ENCODE measurements around the gene CHEK1. TPM values are rescaled to one million over a fixed set of nuclear protein-coding genes. Genes with fewer than 3 reads are reported as not detected.
"Not testable (repeated sequence)": the region's sequence is repeated elsewhere in the genome, so short reads cannot be mapped to it uniquely, and the experiment has no call there.

The CHEK1 gene
- total RNA-seq, 2 experiments from 2014 or later = 79.0 to 82.6 TPM

DNA sequence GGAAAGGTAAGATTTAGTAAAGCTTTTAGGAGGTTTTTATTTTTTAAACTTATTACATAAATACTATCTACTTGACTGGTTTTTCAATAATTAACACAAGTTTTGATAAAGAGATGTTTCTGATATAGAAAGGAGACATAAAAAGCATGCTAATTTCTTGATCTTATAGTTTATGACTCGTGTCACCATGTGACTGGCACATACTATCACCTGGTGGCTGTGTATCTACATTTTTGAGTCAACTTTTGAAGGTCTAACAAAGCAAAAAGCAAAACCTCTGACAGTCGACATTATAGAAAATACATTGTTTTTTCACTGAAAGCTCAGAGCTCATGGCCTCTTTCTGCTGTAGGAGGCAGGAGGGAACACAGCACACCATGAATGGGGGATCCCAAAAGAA lies 54.9 kb downstream of the CHEK1 start:
- Mint-ChIP-seq H3K4me1 (peaks cover 1% of the 10 kb centered on the region), H3K36me3 (ENCODE audit: low read depth) (peaks cover 37% of the 10 kb centered on the region), H3K4me3 (no peak overlapping the region), H3K27me3 (no peaks in the 10 kb centered on the region), H3K27ac (no peak overlapping the region), H3K9me3 (no peaks in the 10 kb centered on the region)
- ChIA-PET CTCF (interaction anchor here (0.8 to 1.3 kb wide), 5 partner anchors 8 to 55 kb away, joined by 3 to 7 read pairs (median 3); partner anchors contain the start of gene CHEK1), POLR2A (interaction anchor here (0.9 to 1.1 kb wide), 2 partner anchors 10 to 110 kb away, joined by 3 read pairs; partner anchors contain the start of gene EI24)
- DNase-seq = no peak

DNA sequence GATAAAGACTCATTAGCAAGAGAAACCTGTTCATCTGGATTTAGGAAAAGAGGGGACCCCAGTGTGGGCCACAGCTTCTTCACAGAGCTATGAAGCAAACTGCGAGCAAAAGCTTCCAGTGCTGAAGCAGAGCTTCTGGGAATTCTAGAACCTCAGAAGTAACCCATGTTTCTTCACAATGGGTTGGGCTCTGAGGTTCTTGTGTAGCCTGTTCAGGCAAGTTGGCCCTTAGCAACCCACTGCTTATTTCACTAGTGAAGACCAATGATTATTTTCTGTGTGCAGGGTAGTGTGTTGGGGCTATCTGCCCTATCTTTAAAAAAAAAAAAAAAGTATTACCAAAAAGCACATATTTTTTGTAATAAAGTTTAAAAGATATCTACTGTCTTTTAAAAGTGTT lies 55.8 kb downstream of the CHEK1 start, which contains the start of gene ACRV1:
Gene ACRV1 (minus strand): TSS at position 101 of the 400 bp plus-strand sequence. CDS start 67 bp downstream, at position 34.
- no peak within 1 kb of the TSS for H3K4me3 Mint-ChIP-seq
- H3K9me3 Mint-ChIP-seq = no peaks in the 10 kb centered on the region
- no peaks in the 10 kb centered on the region for H3K27me3 Mint-ChIP-seq
- peaks cover 1% of the 10 kb centered on the region for H3K4me1 Mint-ChIP-seq
- ChIA-PET POLR2A (no interaction called here), CTCF (interaction anchor here (0.8 to 1.3 kb wide), 3 partner anchors 9 to 24 kb away, joined by 3 to 7 read pairs (median 3); no protein-coding TSS in a partner anchor)
- no peak for DNase-seq
- H3K36me3 Mint-ChIP-seq (ENCODE audit: low read depth) = peaks cover 41% of the 10 kb centered on the region
- H3K27ac Mint-ChIP-seq = no peak within 1 kb of the TSS

DNA sequence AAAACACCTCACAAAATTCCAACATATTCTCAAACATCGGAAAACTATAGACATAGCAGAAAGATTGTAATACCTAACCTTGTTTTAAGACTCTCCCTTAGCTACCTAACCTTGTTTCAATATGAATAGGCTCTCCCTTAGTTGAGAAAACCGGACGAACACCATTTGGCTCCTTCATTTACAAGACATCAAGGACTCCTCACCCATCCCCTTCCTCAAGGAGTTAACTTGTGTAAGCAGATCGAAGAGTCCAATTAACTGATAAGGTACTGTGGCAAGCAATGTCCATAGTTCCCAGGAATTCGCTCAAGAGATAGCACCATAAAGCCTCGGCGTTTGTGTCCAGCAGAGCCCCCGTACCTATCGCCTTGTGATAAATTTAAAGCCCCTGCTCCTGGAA lies 60.3 kb downstream of the CHEK1 start:
- Mint-ChIP-seq H3K27me3 (no peaks in the 10 kb centered on the region), H3K4me3 (no peak overlapping the region), H3K4me1 (peaks cover 1% of the 10 kb centered on the region), H3K9me3 (no peaks in the 10 kb centered on the region), H3K36me3 (ENCODE audit: low read depth) (peaks cover 14% of the 10 kb centered on the region), H3K27ac (no peak overlapping the region)
- CTCF ChIA-PET = no interaction called here
- DNase-seq = no peak
- POLR2A ChIA-PET = no interaction called here

DNA sequence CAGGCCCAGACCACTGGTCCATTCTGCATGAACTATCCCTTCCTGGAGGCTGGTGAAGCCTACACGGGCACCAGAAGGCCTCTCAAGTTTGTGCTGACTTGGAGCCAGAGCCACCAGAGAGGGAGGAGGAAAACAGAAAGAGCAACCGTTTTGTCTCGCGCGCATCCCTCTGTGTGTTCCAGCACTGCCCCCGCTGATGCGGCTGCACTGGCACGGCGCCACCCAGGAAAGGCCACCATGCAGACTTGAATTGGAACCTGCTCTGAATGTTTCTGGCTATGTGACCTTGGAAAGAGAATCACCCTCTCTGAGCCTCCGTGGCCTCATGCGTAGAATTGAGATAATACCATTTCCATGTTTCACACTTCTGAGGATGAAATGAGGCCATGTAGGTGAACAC lies 63.1 kb downstream of the CHEK1 start:
- no peak overlapping the region for H3K4me3 Mint-ChIP-seq
- H3K27ac Mint-ChIP-seq = no peak overlapping the region
- CTCF ChIA-PET = no interaction called here
- H3K4me1 Mint-ChIP-seq = no peaks in the 10 kb centered on the region
- no peak for DNase-seq
- H3K36me3 Mint-ChIP-seq (ENCODE audit: low read depth) = peaks cover 11% of the 10 kb centered on the region
- H3K27me3 Mint-ChIP-seq = no peaks in the 10 kb centered on the region
- POLR2A ChIA-PET = no interaction called here
- no peaks in the 10 kb centered on the region for H3K9me3 Mint-ChIP-seq

DNA sequence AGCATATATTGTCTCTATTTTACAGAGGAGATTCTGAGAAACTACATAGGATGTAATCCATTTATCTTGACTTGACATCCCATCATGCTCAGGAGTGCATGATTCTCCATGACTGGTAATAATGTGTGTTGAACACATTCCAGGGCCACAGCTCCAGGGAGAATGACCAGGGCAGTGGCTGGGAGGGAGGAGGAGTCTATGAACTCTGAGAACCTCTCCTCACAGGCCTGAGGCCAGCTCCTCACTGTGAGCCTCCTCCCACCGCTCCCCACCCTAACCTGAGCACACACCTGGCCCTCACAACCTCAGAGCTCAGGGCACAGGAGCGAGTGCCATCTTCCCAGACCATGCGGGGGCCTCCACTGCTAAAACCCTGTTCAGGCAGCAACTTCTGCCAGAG lies 63.7 kb downstream of the CHEK1 start:
- DNase-seq = no peak
- ChIA-PET POLR2A (no interaction called here), CTCF (interaction anchor here (2.4 kb wide), 1 partner anchor 9 kb away, joined by 7 read pairs; no protein-coding TSS in a partner anchor)
- Mint-ChIP-seq H3K36me3 (ENCODE audit: low read depth) (peaks cover 11% of the 10 kb centered on the region), H3K9me3 (no peaks in the 10 kb centered on the region), H3K27ac (no peak overlapping the region), H3K4me1 (no peaks in the 10 kb centered on the region), H3K27me3 (no peaks in the 10 kb centered on the region), H3K4me3 (no peak overlapping the region)

DNA sequence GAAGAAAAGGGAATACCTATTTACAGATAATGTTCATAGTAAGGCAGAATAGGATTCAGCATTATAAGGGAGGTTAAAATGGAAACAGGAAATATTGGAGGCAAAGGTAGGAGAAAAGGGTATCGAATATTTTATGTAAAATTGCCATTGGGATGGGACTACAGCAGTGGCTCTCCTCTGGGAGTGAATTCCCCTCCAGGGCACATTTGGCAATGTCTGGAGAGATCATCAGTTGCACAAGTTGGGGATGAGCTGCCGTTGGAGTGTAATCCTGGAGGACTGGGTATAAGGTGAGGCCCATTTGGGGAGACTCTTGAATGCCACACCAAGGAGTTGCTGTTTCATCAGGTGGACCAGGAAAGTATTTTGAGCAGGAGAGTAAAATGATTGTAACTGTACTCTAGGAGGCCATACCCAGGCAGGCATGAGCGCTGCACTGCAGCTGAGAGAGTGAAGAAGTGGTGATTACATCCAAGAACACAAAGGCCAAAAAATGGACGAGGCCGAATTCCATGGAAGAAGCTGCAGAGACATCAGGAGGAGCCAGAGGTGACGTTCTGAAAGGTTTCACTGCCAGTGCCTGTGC lies 64.4 kb downstream of the CHEK1 start:
- H3K4me3 Mint-ChIP-seq = no peak overlapping the region
- no peaks in the 10 kb centered on the region for H3K27me3 Mint-ChIP-seq
- H3K27ac Mint-ChIP-seq = no peak overlapping the region
- no peaks in the 10 kb centered on the region for H3K9me3 Mint-ChIP-seq
- DNase-seq = no peak
- no peaks in the 10 kb centered on the region for H3K4me1 Mint-ChIP-seq
- CTCF ChIA-PET = interaction anchor here (2.4 kb wide), 1 partner anchor 9 kb away, joined by 7 read pairs; no protein-coding TSS in a partner anchor
- H3K36me3 Mint-ChIP-seq (ENCODE audit: low read depth) = peaks cover 9% of the 10 kb centered on the region
- POLR2A ChIA-PET = no interaction called here

DNA sequence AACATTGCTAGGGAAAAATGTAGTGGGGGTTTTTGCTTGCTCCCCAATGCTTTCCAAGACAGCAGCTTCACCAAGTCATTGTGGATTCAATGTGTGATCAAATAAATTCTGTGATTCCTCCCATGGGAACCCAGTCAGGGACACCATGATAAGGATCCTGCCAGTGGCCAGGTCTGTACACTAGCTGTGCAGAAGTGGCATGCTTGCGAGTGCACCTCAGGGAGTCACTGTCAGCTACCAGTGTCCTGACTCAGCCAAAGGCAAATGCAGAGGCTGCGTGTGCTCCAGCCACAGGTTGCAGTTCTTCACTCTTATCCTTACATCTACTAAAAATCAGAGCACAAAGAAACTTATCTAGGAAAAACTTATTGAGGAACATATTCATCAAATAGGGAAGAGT lies 65.0 kb downstream of the CHEK1 start:
- ChIA-PET CTCF (interaction anchor here (2.4 kb wide), 1 partner anchor 10 kb away, joined by 7 read pairs; no protein-coding TSS in a partner anchor), POLR2A (no interaction called here)
- no peaks in the 10 kb centered on the region for H3K4me1 Mint-ChIP-seq
- H3K27me3 Mint-ChIP-seq = no peaks in the 10 kb centered on the region
- peaks cover 7% of the 10 kb centered on the region for H3K36me3 Mint-ChIP-seq (ENCODE audit: low read depth)
- H3K27ac Mint-ChIP-seq = no peak overlapping the region
- no peak overlapping the region for H3K4me3 Mint-ChIP-seq
- no peak for DNase-seq
- H3K9me3 Mint-ChIP-seq = no peaks in the 10 kb centered on the region

DNA sequence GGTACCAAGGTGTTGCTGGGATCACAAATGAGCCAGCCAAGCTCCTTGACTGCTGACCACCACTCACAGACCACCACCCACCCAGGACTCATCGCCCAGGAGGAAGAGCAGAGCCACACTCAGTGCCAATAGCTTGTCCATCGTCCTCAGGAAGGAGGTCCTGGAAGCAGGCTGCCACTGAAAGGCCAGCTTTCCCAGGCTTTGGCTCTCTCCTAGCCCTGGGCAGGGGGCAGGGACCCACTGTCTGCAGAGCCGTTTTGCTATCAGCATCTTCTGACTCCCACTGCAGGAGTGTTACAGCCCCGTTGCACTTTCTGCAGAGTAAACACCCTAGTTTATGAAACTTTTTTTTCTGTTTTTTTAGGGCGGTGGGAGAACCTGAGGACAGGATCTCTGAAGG lies 67.9 kb downstream of the CHEK1 start:
- Mint-ChIP-seq H3K27me3 (no peaks in the 10 kb centered on the region), H3K27ac (no peak overlapping the region), H3K4me3 (no peak overlapping the region), H3K36me3 (ENCODE audit: low read depth) (no peaks in the 10 kb centered on the region), H3K9me3 (no peaks in the 10 kb centered on the region), H3K4me1 (no peaks in the 10 kb centered on the region)
- CTCF ChIA-PET = no interaction called here
- POLR2A ChIA-PET = no interaction called here
- DNase-seq = no peak

DNA sequence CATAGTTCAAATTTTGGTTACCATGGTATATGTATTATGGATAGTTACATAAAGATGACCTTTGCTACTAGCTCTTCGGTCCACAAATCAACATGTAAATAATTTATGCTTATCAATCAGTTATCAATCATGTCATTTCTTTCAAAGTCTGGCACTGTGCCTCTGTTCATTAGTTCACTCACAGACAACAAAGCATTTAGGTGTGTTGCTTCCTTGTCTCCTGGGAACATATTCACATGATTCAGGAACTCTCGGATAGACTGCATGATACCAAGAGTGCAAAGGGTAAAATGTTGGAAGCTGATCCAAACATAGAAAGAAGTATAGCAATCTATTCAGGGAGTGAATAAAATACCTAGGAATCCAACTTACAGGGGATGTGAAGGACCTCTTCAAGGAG lies 70.0 kb downstream of the CHEK1 start:
- ChIA-PET POLR2A (no interaction called here), CTCF (interaction anchor here (0.6 kb wide), 1 partner anchor 278 kb away, joined by 4 read pairs; no protein-coding TSS in a partner anchor)
- Mint-ChIP-seq H3K36me3 (ENCODE audit: low read depth) (no peaks in the 10 kb centered on the region), H3K4me3 (no peak overlapping the region), H3K4me1 (no peaks in the 10 kb centered on the region), H3K9me3 (no peaks in the 10 kb centered on the region), H3K27ac (no peak overlapping the region), H3K27me3 (no peaks in the 10 kb centered on the region)
- no peak for DNase-seq

DNA sequence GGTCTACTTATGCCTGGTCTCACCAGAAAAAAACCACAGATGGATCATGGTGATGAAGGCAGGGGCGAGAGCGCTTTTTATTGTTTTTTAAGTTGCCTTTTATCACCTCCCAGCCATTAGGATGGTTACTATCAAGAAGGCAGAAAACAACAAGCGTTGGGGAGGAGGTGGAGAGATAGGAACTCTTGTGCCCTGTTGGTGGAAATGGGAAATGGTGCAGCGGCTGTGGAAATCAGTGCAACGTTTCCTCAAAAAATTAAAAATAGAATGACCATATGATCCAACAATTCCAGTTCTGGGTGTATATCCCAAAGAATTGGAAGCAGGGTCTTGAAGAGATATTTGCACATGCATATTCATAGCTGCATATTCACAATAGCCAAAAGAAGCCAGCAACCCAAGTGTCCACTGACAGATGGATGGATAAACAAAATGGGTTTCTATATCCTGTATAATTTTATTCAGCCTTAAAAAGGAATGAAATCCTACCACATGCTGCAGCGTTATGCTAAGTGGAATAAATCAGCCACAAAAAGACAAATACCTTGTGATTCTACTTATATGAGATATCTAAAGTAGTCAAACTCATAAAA lies 76.2 kb downstream of the CHEK1 start:
- ChIA-PET POLR2A (no interaction called here), CTCF (no interaction called here)
- H3K4me1 Mint-ChIP-seq = no peaks in the 10 kb centered on the region
- no peak overlapping the region for H3K27ac Mint-ChIP-seq
- no peaks in the 10 kb centered on the region for H3K9me3 Mint-ChIP-seq
- H3K36me3 Mint-ChIP-seq (ENCODE audit: low read depth) = no peaks in the 10 kb centered on the region
- peaks cover 9% of the 10 kb centered on the region for H3K27me3 Mint-ChIP-seq
- no peak for DNase-seq
- no peak overlapping the region for H3K4me3 Mint-ChIP-seq

DNA sequence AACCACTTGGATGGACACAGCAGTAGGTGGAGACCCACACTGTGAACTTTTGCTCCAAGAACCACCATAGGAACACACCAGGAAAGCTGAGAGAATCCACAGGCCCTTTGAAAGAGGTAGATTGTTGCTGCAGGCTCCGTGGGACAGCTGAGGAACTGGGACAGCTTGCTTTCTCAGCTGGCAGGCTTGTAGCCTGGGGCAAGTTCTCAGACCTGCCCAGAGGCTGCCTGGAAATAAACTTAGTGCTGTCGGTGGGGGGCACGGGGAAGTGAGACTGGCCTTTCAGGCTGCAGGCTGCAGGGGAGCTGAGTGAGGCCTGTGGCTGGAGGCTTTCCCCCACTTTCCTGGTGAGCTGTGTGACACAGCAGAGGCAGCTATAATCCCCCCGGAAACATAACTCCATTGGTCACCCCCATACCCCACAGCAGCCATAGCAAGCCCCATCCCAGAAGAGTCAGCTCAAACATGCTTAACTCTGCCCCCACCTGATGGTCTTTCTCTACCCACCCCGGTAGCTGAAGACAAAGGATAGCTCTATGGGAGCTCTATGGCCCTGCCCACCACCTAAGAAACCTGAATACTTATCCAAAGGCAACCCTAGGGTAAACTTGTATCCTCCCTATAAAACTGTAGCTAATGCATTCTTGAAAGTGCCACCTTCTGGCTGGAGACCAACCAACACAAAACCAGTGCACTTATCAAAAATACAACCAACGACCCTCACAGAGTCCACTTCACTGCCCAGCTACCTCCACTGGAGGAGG lies 77.1 kb downstream of the CHEK1 start:
- Mint-ChIP-seq H3K4me3 (no peak overlapping the region), H3K36me3 (ENCODE audit: low read depth) (no peaks in the 10 kb centered on the region), H3K9me3 (no peaks in the 10 kb centered on the region), H3K4me1 (no peaks in the 10 kb centered on the region), H3K27ac (no peak overlapping the region), H3K27me3 (peaks cover 14% of the 10 kb centered on the region)
- DNase-seq = no peak
- ChIA-PET CTCF (interaction anchor here (0.5 kb wide), 1 partner anchor 217 kb away, joined by 3 read pairs; no protein-coding TSS in a partner anchor), POLR2A (no interaction called here)

DNA sequence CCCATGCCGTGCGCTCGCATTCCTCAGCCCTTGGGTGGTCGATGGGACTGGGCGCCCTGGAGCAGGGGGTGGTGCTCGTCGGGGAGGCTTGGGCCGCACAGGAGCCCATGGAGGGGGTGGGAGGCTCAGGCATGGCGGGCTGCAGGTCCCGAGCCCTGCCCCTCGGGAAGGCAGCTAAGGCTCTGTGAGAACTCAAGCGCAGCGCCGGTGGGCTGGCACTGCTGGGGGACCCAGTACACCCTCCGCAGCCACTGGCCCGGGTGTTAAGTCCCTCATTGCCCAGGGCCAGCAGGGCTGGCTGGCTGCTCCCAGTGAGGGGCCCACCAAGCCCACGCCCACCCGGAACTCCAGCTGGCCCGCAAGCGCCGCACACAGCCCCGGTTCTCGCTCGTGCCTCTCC lies 79.7 kb downstream of the CHEK1 start:
- H3K36me3 Mint-ChIP-seq (ENCODE audit: low read depth); DNase-seq; POLR2A ChIA-PET; H3K27ac Mint-ChIP-seq; H3K4me3 Mint-ChIP-seq; CTCF ChIA-PET; H3K9me3 Mint-ChIP-seq; H3K4me1 Mint-ChIP-seq: not testable (repeated sequence)
- peaks cover 33% of the 10 kb centered on the region for H3K27me3 Mint-ChIP-seq

DNA sequence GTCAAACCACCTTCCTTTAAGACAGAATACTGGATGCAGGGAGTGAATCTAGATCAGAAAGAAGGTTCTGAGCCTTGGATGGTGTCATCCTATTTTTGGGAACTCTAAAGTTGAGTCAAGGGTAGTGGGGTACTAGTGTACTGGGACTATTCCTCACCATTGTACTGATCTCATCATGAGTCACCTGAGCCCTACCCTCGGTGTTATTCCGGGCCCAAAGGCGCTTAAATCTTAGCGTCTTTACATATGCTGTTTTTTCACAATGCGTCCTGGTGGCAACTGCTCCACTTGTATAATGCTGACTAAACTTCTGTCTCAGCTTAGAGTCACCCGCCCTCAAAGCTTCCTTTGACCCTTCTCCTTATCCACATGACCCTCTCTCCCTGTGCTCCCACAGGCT lies 95.8 kb downstream of the CHEK1 start:
- no peaks in the 10 kb centered on the region for H3K9me3 Mint-ChIP-seq
- POLR2A ChIA-PET = no interaction called here
- peaks cover 14% of the 10 kb centered on the region for H3K27me3 Mint-ChIP-seq
- H3K27ac Mint-ChIP-seq = no peak overlapping the region
- H3K4me1 Mint-ChIP-seq = no peaks in the 10 kb centered on the region
- CTCF ChIA-PET = no interaction called here
- DNase-seq = no peak
- no peak overlapping the region for H3K4me3 Mint-ChIP-seq
- no peaks in the 10 kb centered on the region for H3K36me3 Mint-ChIP-seq (ENCODE audit: low read depth)

Measured in activated CD4-positive, alpha-beta memory T cell treated with anti-CD3 and anti-CD28 coated beads, Interleukin-2, amount 10 ng/mL, durations not matched to agents 7 days and 5 days (primary cell).